Coronary artery (tissue), 2 donors: ENCODE measurements around the gene DUSP10.

ENCODE experiments used
- DNase-seq: peaks from one replicate; pipeline ENCODE4 v3.0.0-alpha.2; 2017; ENCODE audit warnings: low spot score
- H3K27ac ChIP-seq, 2 donors: fragments of 200-600 bp; sonication (generic); one replicate each; pipeline ENCODE4 v1.5.1; 2016 to 2019
- H3K4me3 ChIP-seq: fragments of 200-600 bp; sonication (generic); 2 replicates; pipeline ENCODE4 v1.5.1; 2016; ENCODE audit warnings: mild to moderate bottlenecking, moderate library complexity
- TF ChIP-seq, protein P1 (sequence below): fragments of 200-600 bp; sonication (generic); IDR thresholded peaks from one replicate; pipeline ENCODE4 v1.5.1; 2019; ENCODE audit warnings: antibody characterized with exemption

DUSP10 gene

DNA sequence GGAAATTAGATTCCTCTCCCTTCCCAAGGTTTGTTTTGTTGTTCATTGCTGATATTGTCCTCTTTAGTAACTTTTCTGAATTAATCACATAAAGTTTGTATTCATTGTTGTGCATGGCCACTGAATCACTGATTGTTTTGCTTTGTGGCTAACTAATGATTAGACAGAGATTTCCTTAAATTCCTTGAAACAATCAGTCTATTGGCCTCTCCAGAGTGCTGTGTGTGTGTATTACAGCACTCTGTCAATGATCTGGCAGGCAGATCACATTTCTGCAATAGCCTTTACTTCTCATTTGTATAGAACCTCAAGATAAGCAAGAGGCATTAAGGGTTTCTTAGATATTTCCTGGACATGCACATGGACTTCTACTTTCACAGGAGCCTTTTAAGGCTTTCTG lies 78.6 kb downstream of the DUSP10 start:
- H3K27ac ChIP-seq = no peak overlapping the region
- no peak for DNase-seq
- H3K4me3 ChIP-seq = no peak overlapping the region

DNA sequence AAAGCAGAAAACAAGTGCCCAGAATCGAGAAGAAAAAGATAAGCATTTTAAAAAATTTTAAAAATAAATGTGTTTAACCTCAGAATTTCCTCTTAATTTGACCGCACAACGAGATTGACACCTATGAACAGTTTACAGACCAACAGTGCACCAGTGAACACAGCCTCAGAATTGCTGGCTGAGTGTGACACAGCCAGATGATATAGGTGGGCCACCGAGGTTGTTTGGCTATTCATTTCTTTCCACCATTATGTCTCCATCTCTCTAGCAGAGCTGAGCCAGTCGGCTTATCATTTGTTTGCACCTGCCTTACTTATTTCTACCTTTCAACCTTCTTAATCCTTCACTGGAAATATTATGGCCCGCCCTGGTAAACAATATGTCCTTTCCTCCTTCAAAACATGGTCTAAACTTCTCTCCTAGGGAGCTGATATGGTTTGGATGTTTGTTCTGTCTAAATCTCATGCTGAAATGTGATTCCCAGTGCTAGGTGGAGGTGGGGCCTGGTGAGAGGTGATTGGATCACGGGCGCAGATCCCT lies 86.1 kb downstream of the DUSP10 start:
- H3K27ac ChIP-seq = no peak overlapping the region
- no peak overlapping the region for H3K4me3 ChIP-seq
- TF ChIP-seq, protein P1, sequence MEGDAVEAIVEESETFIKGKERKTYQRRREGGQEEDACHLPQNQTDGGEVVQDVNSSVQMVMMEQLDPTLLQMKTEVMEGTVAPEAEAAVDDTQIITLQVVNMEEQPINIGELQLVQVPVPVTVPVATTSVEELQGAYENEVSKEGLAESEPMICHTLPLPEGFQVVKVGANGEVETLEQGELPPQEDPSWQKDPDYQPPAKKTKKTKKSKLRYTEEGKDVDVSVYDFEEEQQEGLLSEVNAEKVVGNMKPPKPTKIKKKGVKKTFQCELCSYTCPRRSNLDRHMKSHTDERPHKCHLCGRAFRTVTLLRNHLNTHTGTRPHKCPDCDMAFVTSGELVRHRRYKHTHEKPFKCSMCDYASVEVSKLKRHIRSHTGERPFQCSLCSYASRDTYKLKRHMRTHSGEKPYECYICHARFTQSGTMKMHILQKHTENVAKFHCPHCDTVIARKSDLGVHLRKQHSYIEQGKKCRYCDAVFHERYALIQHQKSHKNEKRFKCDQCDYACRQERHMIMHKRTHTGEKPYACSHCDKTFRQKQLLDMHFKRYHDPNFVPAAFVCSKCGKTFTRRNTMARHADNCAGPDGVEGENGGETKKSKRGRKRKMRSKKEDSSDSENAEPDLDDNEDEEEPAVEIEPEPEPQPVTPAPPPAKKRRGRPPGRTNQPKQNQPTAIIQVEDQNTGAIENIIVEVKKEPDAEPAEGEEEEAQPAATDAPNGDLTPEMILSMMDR = no peak
- DNase-seq = no peak

More for the DNA sequence above, 78.6 kb downstream of the DUSP10 start:
- TF ChIP-seq, protein P1 = no peak
